Measurements from ENCODE around the gene SLC29A3. TPM values are rescaled to one million over a fixed set of nuclear protein-coding genes. Genes with fewer than 3 reads are reported as not detected.
A peak's percentile ranks its signal among the peaks of the same experiment; 100 is the strongest.

The SLC29A3 gene
- total and polyA plus RNA-seq, 2 experiments from 2014 or later, result 10.3 to 12.3 TPM

DNA sequence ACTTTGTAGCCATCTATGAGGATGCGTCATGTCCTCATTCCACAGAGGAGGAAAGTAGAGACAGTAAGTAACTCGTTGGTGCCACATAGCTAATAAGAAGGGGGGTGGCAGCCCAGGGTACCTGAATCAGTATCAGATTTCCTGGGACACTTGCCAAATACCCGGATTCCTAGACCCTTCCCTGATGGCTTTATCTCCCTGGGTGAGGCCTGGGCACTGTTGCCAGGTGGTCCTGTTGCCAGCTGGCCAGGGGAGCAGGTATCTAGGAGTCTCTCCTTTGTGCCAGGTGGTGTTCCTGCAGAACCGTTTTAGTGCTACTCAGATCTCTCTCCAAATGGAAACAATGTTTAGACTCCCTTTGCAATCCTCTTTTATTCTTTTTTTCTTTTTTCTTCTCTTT is 12.7 kb downstream of the SLC29A3 start:
- no peak overlapping the region for H3K4me3 ChIP-seq
- peaks cover 15% of the 10 kb centered on the region for H3K27me3 Mint-ChIP-seq (ENCODE audit: insufficient read depth, low read depth, poor library complexity)
- no peak overlapping the region for H2AFZ ChIP-seq
- H3K4me2 ChIP-seq, result no peak overlapping the region
- H3K9me3 Mint-ChIP-seq, result no peaks in the 10 kb centered on the region
- H3K79me2 ChIP-seq (replicated peaks; ENCODE audit: insufficient read depth), result no peaks in the 10 kb centered on the region
- no peak for DNase-seq (ENCODE audit: low spot score)
- H3K4me3 Mint-ChIP-seq, result no peak overlapping the region
- no peak overlapping the region for H3K27ac Mint-ChIP-seq
- no peaks in the 10 kb centered on the region for H3F3A ChIP-seq (replicated peaks; ENCODE audit: low read depth)
- H4K20me1 ChIP-seq (replicated peaks; ENCODE audit: insufficient read depth), result no peaks in the 10 kb centered on the region
- H3K9me2 ChIP-seq (ENCODE audit: insufficient read depth), result no peaks in the 10 kb centered on the region
- no peaks in the 10 kb centered on the region for H3K27me3 ChIP-seq (ENCODE audit: insufficient read depth)
- H3K36me3 Mint-ChIP-seq (ENCODE audit: low read depth), result peaks cover 17% of the 10 kb centered on the region
- peaks cover 21% of the 10 kb centered on the region for H3K4me1 Mint-ChIP-seq
- TF ChIP-seq EZH2 (IDR thresholded peaks at IDR 0.05; ENCODE audit: low read depth, unreplicated experiment) (no peak), ZNF331 (CRISPR knock-in tag; IDR thresholded peaks at IDR 0.05; ENCODE audit: low read depth) (no peak), EZH2phosphoT487 (IDR thresholded peaks at IDR 0.05; ENCODE audit: unreplicated experiment) (no peak), ZNF114 (CRISPR knock-in tag; IDR thresholded peaks at IDR 0.05) (no peak), CREB1 (CRISPR knock-in tag; IDR thresholded peaks at IDR 0.05; ENCODE audit: low read depth) (no peak)
- TF ChIP-seq, protein P1, sequence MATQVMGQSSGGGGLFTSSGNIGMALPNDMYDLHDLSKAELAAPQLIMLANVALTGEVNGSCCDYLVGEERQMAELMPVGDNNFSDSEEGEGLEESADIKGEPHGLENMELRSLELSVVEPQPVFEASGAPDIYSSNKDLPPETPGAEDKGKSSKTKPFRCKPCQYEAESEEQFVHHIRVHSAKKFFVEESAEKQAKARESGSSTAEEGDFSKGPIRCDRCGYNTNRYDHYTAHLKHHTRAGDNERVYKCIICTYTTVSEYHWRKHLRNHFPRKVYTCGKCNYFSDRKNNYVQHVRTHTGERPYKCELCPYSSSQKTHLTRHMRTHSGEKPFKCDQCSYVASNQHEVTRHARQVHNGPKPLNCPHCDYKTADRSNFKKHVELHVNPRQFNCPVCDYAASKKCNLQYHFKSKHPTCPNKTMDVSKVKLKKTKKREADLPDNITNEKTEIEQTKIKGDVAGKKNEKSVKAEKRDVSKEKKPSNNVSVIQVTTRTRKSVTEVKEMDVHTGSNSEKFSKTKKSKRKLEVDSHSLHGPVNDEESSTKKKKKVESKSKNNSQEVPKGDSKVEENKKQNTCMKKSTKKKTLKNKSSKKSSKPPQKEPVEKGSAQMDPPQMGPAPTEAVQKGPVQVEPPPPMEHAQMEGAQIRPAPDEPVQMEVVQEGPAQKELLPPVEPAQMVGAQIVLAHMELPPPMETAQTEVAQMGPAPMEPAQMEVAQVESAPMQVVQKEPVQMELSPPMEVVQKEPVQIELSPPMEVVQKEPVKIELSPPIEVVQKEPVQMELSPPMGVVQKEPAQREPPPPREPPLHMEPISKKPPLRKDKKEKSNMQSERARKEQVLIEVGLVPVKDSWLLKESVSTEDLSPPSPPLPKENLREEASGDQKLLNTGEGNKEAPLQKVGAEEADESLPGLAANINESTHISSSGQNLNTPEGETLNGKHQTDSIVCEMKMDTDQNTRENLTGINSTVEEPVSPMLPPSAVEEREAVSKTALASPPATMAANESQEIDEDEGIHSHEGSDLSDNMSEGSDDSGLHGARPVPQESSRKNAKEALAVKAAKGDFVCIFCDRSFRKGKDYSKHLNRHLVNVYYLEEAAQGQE (IDR thresholded peaks at IDR 0.05; ENCODE audit: unreplicated experiment), result no peak
- no peak for ATAC-seq
- no peak overlapping the region for H3K27ac ChIP-seq (ENCODE audit: low read depth)
- no peaks in the 10 kb centered on the region; the same call in 1 of the 2 replicates for H3K36me3 ChIP-seq (ENCODE audit: insufficient read depth)
- H3K4me1 ChIP-seq (ENCODE audit: insufficient read depth), result no peaks in the 10 kb centered on the region

DNA sequence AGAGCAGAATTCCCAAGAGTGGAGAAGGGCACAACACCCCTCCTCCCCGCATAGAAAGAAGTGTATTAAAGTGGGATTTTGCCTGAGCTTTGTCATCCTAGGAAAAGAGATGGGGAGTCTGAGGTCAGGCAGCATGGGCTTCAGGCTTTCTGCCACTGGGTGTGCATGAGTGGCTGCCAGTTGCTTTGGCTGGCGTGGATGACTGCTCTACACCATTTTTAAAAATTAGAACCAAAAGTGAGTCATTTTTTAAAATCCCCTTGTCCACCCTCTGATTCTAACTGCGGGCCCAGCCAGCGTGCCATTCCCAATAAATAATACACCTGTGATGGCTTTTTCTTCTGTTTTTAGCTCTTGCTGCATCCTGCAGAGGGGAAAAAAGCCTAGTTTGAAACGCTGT is 13.4 kb downstream of the SLC29A3 start:
- DNase-seq (ENCODE audit: low spot score), result no peak
- Histone ChIP-seq H3K79me2 (replicated peaks; ENCODE audit: insufficient read depth) (no peaks in the 10 kb centered on the region), H2AFZ (no peak overlapping the region), H3K4me2 (no peak overlapping the region), H3F3A (replicated peaks; ENCODE audit: low read depth) (no peaks in the 10 kb centered on the region), H3K36me3 (ENCODE audit: insufficient read depth) (no peaks in the 10 kb centered on the region; the same call in 1 of the 2 replicates), H3K9me2 (ENCODE audit: insufficient read depth) (no peaks in the 10 kb centered on the region), H3K4me1 (ENCODE audit: insufficient read depth) (no peaks in the 10 kb centered on the region; the same call in 1 of the 2 replicates), H3K4me3 (no peak overlapping the region), H3K27ac (ENCODE audit: low read depth) (no peak overlapping the region), H3K27me3 (ENCODE audit: insufficient read depth) (no peaks in the 10 kb centered on the region), H4K20me1 (replicated peaks; ENCODE audit: insufficient read depth) (no peaks in the 10 kb centered on the region)
- ATAC-seq, result no peak
- 0 out of 2 replicates have a peak overlapping the region, but pooled peaks have one; percentile 9 for H3K27ac Mint-ChIP-seq
- TF ChIP-seq, protein P2, sequence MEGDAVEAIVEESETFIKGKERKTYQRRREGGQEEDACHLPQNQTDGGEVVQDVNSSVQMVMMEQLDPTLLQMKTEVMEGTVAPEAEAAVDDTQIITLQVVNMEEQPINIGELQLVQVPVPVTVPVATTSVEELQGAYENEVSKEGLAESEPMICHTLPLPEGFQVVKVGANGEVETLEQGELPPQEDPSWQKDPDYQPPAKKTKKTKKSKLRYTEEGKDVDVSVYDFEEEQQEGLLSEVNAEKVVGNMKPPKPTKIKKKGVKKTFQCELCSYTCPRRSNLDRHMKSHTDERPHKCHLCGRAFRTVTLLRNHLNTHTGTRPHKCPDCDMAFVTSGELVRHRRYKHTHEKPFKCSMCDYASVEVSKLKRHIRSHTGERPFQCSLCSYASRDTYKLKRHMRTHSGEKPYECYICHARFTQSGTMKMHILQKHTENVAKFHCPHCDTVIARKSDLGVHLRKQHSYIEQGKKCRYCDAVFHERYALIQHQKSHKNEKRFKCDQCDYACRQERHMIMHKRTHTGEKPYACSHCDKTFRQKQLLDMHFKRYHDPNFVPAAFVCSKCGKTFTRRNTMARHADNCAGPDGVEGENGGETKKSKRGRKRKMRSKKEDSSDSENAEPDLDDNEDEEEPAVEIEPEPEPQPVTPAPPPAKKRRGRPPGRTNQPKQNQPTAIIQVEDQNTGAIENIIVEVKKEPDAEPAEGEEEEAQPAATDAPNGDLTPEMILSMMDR (conservative IDR thresholded peaks at IDR 0.05; ENCODE audit: low read depth in 2 of 2), result no peak
- TF ChIP-seq EZH2phosphoT487 (IDR thresholded peaks at IDR 0.05; ENCODE audit: unreplicated experiment) (no peak), ZNF114 (CRISPR knock-in tag; IDR thresholded peaks at IDR 0.05) (no peak), NANOG (IDR thresholded peaks at IDR 0.05; ENCODE audit: borderline replicate concordance) (no peak), CREB1 (CRISPR knock-in tag; IDR thresholded peaks at IDR 0.05; ENCODE audit: low read depth) (no peak), ZNF331 (CRISPR knock-in tag; IDR thresholded peaks at IDR 0.05; ENCODE audit: low read depth) (no peak), POLR2AphosphoS5 (IDR thresholded peaks at IDR 0.05; ENCODE audit: low read depth) (no peak), EZH2 (IDR thresholded peaks at IDR 0.05; ENCODE audit: low read depth, unreplicated experiment) (no peak), JUNB (IDR thresholded peaks at IDR 0.05; ENCODE audit: unreplicated experiment) (no peak)
- TF ChIP-seq, protein P3, sequence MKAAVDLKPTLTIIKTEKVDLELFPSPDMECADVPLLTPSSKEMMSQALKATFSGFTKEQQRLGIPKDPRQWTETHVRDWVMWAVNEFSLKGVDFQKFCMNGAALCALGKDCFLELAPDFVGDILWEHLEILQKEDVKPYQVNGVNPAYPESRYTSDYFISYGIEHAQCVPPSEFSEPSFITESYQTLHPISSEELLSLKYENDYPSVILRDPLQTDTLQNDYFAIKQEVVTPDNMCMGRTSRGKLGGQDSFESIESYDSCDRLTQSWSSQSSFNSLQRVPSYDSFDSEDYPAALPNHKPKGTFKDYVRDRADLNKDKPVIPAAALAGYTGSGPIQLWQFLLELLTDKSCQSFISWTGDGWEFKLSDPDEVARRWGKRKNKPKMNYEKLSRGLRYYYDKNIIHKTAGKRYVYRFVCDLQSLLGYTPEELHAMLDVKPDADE (IDR thresholded peaks at IDR 0.05), result no peak
- H3K9me3 Mint-ChIP-seq, result no peaks in the 10 kb centered on the region
- H3K27me3 Mint-ChIP-seq (ENCODE audit: insufficient read depth, low read depth, poor library complexity), result peaks cover 15% of the 10 kb centered on the region
- no peak overlapping the region for H3K4me3 Mint-ChIP-seq
- peaks cover 13% of the 10 kb centered on the region for H3K36me3 Mint-ChIP-seq (ENCODE audit: low read depth)
- peaks cover 28% of the 10 kb centered on the region for H3K4me1 Mint-ChIP-seq

Measured in GM23338 (cell line).